ENCODE data around the gene EFTUD2. TPM values are rescaled to one million over a fixed set of nuclear protein-coding genes. Genes with fewer than 3 reads are reported as not detected.

EFTUD2 gene
- total RNA-seq, 4 donors from 2014 or later, result 53.4 to 85.7 (median 59.8) TPM

DNA sequence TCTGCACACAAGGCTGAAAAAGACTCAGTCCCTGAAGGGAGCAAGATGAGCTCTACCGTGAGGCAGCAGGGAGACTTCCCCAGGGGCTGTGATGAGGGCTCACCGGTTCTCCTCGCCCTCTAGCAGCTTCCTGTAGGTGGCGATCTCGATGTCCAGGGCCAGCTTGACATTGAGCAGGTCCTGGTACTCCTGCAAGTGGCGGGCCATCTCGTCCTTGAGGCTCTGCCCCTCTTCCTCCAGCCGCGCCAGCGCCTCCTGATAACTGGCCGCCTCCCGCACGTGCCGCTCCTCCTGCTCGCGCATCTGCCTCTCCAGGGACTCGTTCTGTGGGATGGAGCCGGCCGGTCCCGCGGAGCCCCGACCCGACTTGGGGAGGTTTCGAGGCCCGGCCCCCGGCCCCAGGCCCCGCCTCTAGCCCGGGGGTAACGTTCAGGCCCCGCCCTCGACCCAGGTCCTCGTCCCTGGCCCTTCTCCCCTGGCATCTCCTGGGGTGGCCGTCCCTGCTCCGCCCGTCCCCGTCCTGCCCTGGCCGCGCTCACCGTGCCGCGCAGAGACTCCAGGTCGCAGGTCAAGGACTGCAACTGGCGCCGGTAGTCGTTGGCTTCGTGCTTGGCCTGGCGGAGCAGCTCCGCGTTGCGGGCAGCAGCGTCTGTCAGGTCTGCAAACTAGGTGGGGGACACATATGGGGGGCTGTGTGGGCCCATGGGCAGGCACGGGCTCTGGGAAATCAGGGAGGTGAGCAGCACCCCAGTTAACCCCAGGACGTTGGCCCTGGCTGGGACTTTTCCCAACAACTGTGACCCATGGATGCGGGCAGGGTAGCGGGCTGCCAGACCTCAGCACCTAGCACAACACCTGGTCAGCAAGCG lies 12.1 kb upstream of the EFTUD2 start:
- DNase-seq, result no peak
- TF ChIP-seq, protein P1, sequence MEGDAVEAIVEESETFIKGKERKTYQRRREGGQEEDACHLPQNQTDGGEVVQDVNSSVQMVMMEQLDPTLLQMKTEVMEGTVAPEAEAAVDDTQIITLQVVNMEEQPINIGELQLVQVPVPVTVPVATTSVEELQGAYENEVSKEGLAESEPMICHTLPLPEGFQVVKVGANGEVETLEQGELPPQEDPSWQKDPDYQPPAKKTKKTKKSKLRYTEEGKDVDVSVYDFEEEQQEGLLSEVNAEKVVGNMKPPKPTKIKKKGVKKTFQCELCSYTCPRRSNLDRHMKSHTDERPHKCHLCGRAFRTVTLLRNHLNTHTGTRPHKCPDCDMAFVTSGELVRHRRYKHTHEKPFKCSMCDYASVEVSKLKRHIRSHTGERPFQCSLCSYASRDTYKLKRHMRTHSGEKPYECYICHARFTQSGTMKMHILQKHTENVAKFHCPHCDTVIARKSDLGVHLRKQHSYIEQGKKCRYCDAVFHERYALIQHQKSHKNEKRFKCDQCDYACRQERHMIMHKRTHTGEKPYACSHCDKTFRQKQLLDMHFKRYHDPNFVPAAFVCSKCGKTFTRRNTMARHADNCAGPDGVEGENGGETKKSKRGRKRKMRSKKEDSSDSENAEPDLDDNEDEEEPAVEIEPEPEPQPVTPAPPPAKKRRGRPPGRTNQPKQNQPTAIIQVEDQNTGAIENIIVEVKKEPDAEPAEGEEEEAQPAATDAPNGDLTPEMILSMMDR (IDR thresholded peaks at IDR 0.05), result peak in 4 of 6 experiments; percentile 7 to 47 (median 34)
- TF ChIP-seq POLR2A (IDR thresholded peaks at IDR 0.05), result no peak
- intact Hi-C loops (cut with DNase I), result no loop called here

DNA sequence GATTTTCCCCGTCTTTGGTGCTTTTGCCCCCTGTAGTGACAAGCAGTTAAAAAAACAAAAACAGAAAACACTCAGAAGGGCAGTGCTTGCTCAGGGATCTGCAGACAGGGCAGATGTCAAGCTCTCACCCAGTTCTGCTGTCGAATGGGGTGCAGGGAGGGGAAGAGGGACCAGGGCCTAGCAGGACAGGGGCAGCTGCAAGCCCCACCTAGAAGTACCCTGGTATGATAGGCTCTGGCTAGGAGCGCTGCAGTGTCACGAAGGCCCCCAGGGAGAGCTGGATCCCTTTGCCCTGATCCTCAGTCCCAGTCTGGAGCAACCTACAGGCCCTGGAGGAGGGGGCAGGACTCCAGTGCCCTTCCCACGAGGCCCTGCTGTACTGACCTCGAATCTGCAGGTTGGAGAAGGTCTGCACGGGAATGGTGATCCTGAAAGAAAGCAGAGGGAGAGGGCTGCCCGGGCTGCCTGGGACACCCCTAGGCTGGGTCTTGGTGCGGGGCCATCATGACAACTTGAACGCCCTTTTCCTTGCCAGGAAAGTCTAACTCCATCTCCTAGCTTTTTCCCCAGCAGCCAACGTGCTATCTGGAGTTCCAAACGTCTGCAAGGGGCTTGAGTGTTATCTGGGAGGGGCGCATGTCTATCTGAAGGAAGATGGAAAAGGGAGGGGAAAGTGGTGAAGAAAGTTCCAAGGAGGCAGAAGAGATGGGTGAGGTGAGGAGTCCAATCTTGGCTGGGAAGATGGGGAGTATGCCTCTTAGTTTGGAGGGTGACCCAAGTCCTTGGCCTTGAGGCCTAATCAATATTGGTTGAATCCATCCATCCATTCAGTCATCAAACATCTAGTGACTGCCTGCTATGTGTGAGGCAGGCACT lies 11.2 kb upstream of the EFTUD2 start:
- no peak for DNase-seq
- Histone ChIP-seq H3K9me3 (no peaks in the 10 kb centered on the region), H3K4me3 (no peak overlapping the region), H3K27me3 (peaks cover 0 to 34% (median 0%) of the 10 kb centered on the region in 4 donors), H3K4me1 (peaks cover 6 to 13% (median 7%) of the 10 kb centered on the region in 3 donors), H3K27ac (no peak overlapping the region), H3K36me3 (no peaks in the 10 kb centered on the region)
- 87 to 96% methylated on average over 7 to 10 of the region's 13 CpGs for WGBS, 2 donors
- intact Hi-C loops (cut with DNase I), result no loop called here
- TF ChIP-seq, protein P1 (IDR thresholded peaks at IDR 0.05), result no peak
- TF ChIP-seq POLR2A (IDR thresholded peaks at IDR 0.05), result no peak

More for the DNA sequence above, 12.1 kb upstream of the EFTUD2 start:
- peaks cover 0 to 34% (median 0%) of the 10 kb centered on the region in 4 donors for H3K27me3 ChIP-seq
- no peaks in the 10 kb centered on the region for H3K9me3 ChIP-seq
- H3K4me1 ChIP-seq, result peaks cover 11 to 22% (median 12%) of the 10 kb centered on the region in 3 donors
- WGBS, 2 donors, result 41 to 61% methylated on average over 7 to 10 of the region's 56 CpGs
- H3K36me3 ChIP-seq, result no peaks in the 10 kb centered on the region
- H3K27ac ChIP-seq, result no peak overlapping the region
- H3K4me3 ChIP-seq, result peak overlapping the region in 3 of 4 donors; percentile 26 to 53 (median 29)

DNA sequence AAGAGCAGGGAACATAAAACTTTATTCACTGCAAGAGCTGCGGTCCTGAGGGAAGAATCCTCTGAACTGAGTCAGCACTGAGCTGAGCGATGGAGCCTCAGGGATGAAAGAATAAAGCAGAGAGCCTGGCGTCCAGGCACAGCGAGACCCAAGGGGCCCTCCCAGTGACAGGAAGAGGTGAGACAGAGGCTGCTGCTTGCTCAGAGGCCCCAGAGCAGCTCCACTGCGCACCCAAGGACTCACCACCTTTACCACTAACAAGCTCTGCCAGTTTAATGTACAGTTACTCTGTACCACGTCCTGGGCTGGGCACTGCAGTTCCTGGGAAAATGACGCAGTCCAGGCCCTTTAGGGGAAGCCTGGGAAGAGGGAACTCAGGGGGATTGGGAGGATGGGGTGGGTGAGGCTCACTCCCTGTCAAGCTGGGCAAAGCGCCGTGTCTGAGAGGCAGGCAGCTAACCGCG lies 10.5 kb upstream of the EFTUD2 start:
- no peak for DNase-seq

DNA sequence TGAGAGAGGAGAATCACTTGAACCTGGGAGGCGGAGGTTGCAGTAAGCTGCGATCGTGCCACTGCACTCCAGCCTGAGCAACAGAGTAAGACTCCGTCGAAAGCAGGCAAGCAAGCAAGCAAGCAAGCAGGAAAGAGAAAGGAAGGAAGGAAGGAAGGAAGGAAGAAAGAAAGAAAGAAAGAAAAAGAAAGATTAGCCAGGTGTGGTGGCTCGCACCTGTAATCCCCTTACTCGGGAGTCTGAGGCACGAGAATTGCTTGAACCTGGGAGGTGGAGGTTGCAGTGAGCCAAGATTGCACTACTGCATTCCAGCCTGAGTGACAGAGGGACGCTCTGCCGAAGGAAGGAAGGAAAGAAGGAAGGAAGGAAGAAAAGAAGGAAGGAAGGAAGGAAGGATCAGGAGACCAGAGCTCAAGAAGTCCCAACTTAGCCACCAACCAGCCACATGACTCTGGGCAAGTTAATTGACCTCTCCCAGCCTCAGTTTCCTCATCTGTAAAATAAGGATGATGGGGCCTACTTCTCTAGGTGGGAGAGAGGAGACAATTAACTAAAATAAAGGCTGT lies 9.6 kb upstream of the EFTUD2 start:
- H3K4me3 ChIP-seq, result no peak overlapping the region
- DNase-seq, result no peak
- H3K27ac ChIP-seq, result no peak overlapping the region
- TF ChIP-seq, protein P1 (IDR thresholded peaks at IDR 0.05), result no peak
- TF ChIP-seq POLR2A (IDR thresholded peaks at IDR 0.05), result no peak
- intact Hi-C loops (cut with DNase I), result no loop called here
- 87 to 89% methylated on average over 9 to 10 of the region's 10 CpGs for WGBS, 2 donors
- H3K36me3 ChIP-seq, result no peaks in the 10 kb centered on the region
- peaks cover 0 to 29% (median 0%) of the 10 kb centered on the region in 4 donors for H3K27me3 ChIP-seq
- H3K9me3 ChIP-seq, result no peaks in the 10 kb centered on the region
- H3K4me1 ChIP-seq, result peaks cover 6 to 10% (median 7%) of the 10 kb centered on the region in 3 donors

More for the DNA sequence above, 10.5 kb upstream of the EFTUD2 start:
- Histone ChIP-seq H3K36me3 (no peaks in the 10 kb centered on the region), H3K4me3 (no peak overlapping the region), H3K27me3 (peaks cover 0 to 34% (median 0%) of the 10 kb centered on the region in 4 donors), H3K27ac (no peak overlapping the region), H3K4me1 (peaks cover 6 to 10% (median 7%) of the 10 kb centered on the region in 3 donors), H3K9me3 (no peaks in the 10 kb centered on the region)
- 38 to 75% methylated on average over 2 to 7 of the region's 11 CpGs for WGBS, 2 donors
- intact Hi-C loops (cut with DNase I), result no loop called here
- TF ChIP-seq, protein P1 (IDR thresholded peaks at IDR 0.05), result no peak
- TF ChIP-seq POLR2A (IDR thresholded peaks at IDR 0.05), result no peak
